ENCODE results near the gene MRPS6.

Gene MRPS6

DNA sequence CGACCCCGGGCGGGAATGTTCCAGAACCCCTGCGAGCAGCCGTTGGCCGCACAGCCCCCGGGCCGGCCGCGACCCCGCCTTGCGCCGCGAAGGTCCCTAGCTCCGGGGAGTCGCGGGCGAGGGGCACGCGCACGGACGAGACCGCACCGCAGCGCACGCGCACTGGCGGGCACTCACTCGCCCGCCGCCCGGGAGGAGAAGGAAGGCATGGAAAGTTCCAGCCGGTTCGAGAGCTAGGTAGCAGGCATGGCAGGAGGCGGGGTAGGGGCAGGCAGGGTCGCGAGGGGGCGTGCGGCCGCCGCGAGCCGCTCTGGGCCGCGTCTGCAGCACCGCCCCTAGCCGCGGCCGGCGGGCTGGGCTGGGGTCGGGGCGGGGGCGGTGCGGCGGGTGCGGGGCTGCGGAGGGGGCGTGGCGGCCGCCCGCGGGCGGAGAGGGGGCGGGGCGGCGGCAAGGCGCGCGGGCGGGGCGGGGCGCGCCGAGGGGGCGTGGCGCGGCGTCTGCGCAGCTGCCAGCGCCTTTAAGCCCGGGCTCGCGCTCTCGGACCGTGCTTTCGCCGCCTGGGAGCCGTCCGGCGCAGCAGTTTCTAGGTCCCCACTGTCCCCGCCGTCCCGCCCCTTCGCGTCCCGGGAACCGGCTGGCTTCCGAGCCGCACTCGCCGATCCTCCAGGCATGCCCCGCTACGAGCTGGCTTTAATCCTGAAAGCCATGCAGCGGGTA lies at the start of gene MRPS6, which contains the start of gene SLC5A3:
Gene MRPS6 (plus strand): TSS at position 547 of the 717 bp plus-strand sequence. CDS start 123 bp downstream, at position 670.
Gene SLC5A3 (plus strand): TSS at position 547 of the 717 bp plus-strand sequence. CDS start 21,621 bp downstream, outside the sequence.
- DNase-seq, result peak; percentile 79

DNA sequence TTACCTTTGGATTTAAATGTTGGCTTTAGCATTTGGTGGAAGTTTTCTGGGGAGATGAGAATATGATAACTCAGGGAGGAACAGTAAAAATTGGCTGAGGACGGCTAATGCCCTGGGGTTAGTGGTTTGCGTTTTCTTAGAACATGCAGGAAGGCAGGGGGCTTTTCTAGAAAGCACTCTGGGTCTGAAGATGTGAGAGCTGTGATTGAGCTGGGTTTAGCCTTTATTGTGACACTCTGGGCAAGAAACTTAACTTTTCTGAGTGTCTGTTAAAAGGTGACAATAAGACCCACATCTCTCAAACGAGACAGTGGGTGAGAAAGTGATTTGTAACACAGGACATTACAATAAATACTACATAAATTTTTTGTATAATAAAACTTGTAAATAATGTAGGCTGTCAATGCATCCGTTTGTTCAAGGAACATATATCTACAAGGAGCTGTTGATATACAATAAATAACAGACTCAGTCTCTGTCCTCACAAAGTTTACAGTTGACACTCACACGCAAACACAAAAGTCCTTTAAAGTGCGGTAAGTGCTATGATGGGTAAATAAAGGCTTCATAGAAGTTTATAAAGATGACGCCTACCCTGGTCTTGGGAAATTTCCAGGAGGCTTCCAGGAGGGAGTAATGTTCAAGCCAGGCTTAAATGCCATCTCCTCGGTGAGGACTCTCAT lies 49.5 kb upstream of the MRPS6 start:
- no peak for DNase-seq

DNA sequence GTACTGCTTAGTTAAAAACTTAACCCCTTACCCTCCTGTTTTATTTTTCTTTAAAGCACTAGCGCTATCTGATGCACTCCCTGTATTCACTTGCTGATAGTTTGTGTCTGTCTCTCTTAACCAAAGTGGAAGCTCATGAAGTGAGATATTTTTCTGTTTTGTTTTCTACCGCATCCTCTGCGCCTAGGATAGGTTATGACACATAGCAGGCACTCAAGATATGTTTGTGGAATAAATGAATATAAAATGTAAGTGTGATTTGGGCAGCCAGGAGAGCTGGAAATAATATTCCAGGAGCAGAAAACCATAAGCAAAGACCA lies 49.0 kb upstream of the MRPS6 start:
- no peak for DNase-seq

DNA sequence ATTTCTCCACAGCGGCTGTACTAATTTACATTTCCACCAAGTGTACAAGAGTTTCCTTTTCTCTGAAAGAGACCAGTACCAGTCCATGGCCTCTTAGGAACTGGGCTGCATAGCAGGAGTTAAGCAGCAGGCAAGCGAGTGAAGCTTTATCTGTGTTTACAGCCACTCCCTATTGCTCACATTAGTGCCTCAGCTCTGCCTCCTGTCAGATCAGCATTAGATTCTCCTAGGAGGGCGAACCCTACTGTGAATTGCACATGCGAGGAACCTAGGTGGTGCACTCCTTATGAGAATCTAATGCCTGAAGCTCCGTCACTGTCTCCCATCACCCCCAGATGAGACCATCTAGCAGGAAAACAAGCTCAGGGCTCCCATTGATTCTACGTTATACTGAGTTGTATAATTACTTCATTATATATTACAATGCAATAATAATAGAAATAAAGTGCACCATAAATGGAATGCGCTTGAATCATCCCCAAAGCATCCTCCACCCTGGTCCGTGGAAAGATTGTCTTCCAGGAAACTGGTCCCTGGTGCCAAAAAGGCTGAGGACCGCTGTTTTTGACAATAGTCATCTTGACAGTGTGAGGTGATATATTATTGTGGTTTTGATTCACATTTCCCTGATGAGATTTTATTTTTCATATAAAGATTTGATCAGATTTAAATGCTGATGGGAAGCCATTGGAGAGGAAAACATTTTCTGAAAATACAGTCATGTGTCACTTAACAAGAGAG lies 45.5 kb upstream of the MRPS6 start:
- no peak for DNase-seq

- peak; percentile 50 for DNase-seq
Observed at GRCh38 chr21:34029743-34030528, 43.4 kb upstream of the MRPS6 start.

- no peak for DNase-seq
Observed at GRCh38 chr21:34031835-34032370, 41.5 kb upstream of the MRPS6 start.

DNA sequence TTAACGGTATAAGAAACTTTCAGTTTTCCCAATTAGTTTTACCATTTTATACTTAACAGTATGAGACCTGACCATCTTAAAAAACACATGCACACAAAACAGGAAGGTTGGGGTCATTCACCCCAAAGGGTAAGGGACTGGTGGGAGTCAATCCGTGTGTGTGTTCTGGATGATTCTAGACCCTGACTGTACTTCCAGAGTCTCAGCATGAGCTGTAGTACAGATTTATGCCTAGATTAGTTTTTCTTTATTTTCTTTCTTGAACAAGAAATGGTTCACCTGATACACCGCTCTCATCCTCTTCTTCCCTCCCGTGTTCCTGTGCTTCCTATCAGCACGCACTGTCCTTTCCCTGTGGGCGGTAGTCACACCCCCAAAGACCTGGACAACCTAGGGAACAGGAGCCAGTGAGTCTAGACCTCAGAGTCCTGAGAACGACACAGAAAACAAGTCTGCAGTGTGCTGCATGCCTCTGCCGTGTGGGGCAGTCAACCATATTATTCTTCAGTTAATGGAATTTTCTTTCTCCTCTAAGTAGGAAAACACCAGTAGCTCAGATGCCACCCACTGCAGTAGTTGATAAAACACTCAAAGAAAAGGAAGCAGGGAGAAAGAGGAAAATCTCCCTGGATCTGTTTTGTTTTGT lies 38.9 kb upstream of the MRPS6 start:
- DNase-seq, result no peak

DNA sequence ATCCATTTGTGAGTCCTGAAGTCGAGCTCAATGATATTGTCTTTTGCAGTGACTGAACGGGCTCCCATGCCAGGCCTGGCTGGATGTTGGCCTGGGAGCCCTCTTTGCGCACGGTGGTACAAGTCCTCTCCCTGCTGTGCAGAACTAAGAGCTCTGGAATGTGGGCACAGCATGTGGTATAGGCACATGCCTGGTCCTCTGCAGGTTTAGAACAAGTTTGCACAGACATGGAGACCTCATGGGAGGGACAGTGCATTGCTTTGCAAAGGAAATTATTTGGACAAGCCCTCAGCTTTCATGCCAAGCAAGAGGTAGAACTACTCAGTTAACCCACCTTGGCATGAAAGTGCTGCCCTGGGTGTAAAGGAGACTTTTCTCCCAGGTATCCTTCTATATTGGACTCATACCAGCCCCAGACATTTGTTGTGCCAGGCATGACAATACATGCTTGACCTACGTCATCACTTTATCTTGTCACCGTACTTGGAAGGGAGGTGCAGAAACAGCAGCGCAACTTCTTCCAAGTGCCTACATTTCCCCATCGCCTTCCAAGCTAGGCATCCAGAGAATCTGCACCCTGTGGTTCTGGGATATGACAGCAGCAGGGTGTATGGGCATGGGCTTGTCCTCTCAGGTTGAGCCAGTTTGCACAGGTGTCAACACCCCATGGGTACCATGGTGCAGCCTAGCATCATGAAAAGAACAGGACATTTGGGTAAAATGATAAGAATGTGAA lies 37.6 kb upstream of the MRPS6 start:
- DNase-seq, result no peak

DNA sequence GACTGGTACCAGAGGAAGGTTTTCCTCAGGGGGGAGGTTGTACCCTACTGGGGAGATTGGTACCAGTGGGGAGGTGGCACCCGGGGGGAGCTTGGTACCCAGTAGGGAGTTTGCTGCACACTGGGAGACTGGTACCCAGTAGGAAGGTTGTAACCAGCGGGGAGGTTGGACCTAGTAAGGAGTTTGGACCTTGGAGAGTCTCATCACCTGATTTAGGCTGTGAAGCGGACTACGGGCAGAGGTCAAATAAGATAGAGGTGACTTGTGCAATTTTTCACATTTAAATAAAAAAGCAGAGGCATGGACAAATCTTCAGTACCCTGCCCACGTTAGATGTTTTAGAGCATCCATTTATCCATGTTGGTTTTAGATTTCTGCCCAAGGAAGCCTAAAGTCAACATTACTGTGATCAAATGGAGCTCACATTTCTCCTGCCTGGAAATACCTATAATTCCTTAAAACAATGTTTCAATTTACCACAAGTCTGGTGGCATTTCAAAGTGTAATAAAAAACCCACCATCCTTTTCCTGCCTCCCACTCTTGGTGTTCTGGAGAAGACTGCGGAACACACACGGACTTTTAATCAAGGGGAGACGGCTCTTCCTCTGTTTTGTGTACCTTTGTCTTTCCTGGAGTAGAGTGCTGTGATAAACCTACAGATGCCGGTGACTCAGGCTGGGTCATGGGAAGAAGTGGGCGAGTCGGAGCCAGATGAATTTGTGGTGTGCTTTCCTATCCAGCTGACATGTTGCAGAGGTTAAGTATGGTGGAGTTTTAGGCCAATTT lies 36.2 kb upstream of the MRPS6 start:
- no peak for DNase-seq

DNA sequence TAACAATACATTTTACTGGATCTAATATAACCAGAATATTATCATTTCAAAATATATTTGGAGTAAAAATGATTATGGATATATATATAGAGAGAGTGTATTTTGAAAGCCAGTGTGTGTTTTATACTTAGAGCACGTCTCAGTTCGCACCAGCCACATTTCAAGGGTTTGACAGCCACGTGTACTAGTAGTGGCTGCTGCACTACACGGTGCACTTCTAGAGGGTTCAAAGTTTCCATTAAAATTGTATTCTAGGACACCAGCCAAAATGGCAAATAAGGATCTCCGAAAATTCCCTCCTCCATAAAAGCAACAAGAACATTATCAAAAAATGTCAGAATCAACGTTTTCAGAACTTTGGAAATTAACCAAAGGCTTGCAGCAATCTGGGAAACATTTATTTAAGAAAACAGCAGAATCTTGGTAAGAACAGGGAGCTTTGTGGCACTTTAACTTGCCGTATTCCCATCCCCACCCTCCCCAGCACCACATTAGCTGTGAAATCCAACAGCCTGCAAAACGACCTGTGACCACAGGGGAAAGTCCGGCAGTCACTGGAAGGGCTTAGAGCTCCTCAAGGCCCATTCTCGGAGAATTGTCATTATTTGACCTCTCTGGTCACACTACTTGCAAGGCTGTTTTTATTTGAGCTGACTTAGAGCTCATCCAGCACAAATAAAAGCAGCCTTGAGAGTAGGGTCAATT lies 33.5 kb upstream of the MRPS6 start:
- no peak for DNase-seq

DNA sequence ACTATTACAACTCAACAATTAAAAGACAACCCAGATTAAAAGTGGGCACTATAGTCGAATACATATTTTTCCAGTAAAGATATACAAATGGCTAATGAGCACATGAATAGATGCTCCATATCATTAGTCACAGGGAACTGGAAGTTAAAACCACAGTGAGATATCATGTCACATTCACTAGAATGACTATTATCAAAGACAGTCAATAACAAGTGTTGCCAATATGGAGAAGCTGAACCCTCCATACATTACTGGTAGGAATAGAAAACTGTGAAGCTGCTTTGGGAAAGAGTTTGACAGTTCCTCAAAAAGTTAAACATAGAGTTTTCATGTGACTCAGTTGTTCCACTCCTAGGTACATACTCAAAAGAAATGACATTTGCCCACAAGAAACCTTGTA lies 30.6 kb upstream of the MRPS6 start:
- DNase-seq, result no peak

GRCh38 chr21:34043333-34043732 lies 30.0 kb upstream of the MRPS6 start:
- no peak for DNase-seq

- DNase-seq, result no peak
Observed at GRCh38 chr21:34046917-34047316, 26.5 kb upstream of the MRPS6 start.

GRCh38 chr21:34047835-34048234 lies 25.5 kb upstream of the MRPS6 start:
- DNase-seq, result no peak

DNA sequence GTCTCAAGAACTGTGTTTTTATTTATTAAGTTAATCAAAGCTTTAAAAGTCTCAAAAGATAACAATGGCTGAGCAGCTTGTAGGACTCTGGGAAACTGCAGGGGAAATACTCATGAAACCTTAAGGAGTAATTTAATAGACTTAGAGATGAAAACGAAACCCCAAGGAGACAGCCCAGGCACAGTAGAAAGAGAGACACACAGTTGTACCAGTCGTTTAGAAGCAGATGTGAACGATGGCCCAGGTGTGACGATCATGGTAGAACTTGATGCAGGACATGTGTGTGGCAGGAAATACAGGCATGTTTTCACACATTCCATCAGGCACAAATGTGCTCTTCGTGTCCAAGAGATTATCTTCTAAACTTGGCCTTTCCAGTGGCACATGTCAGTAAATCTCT lies 21.2 kb upstream of the MRPS6 start:
- no peak for DNase-seq

GRCh38 chr21:34054259-34054658 lies 19.1 kb upstream of the MRPS6 start:
- no peak for DNase-seq

GRCh38 chr21:34055615-34056014 lies 17.8 kb upstream of the MRPS6 start:
- no peak for DNase-seq

GRCh38 chr21:34061983-34062382 lies 11.4 kb upstream of the MRPS6 start:
- DNase-seq, result no peak

DNA sequence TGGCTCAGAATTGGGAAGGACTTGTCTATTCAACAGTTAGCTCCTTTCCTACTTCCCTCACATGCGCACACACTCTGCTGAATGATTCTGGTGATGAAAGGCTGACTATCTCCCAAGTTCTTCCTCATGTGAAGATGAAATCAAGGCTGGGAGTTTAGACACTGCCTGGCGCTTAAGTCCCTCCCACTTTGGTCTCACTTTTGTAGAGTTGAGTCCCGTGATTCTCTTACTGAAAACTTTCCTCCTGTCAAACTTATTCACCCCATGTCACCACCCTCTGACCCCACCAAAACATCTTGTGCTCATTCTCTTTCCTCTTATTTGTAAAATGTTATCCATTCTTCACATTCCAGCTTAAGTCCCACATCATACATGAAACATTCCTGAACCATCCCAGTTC lies 8.4 kb upstream of the MRPS6 start:
- DNase-seq, result no peak

DNA sequence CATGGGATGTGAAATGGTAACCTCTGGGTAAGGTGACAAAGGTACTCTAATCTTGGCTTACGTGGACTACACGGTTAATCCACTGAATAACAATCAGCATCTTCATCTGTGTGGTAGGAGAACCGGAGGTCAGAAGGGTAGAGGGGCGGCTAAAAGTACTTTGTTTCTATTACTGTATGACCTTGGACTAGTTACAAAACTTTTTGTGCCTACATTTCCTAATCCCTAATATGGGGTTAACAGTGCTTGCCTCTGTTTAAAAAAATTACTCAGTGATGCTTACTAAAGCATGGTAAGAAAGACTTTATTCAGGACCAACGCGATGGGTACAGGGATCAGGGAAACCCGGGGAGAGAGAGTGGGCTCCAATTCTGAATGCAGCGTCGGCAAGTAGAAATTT lies 1.7 kb upstream of the MRPS6 start:
- DNase-seq, result no peak

All from NCI-H526 treated with DMSO at 0.1 percent for 48 hours (cell line).